ENCODE results near the gene DQX1. TPM values are rescaled to one million over a fixed set of nuclear protein-coding genes. Genes with fewer than 3 reads are reported as not detected.
"Not testable (repeated sequence)": the region's sequence is repeated elsewhere in the genome, so short reads cannot be mapped to it uniquely, and the experiment has no call there.

Gene DQX1, protein sequence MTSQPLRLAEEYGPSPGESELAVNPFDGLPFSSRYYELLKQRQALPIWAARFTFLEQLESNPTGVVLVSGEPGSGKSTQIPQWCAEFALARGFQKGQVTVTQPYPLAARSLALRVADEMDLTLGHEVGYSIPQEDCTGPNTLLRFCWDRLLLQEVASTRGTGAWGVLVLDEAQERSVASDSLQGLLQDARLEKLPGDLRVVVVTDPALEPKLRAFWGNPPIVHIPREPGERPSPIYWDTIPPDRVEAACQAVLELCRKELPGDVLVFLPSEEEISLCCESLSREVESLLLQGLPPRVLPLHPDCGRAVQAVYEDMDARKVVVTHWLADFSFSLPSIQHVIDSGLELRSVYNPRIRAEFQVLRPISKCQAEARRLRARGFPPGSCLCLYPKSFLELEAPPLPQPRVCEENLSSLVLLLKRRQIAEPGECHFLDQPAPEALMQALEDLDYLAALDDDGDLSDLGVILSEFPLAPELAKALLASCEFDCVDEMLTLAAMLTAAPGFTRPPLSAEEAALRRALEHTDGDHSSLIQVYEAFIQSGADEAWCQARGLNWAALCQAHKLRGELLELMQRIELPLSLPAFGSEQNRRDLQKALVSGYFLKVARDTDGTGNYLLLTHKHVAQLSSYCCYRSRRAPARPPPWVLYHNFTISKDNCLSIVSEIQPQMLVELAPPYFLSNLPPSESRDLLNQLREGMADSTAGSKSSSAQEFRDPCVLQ
- polyA plus RNA-seq (ENCODE audit: insufficient read length in 4 of 4) = under 1 TPM; 0.19 to 0.56 (median 0.53) TPM

DNA sequence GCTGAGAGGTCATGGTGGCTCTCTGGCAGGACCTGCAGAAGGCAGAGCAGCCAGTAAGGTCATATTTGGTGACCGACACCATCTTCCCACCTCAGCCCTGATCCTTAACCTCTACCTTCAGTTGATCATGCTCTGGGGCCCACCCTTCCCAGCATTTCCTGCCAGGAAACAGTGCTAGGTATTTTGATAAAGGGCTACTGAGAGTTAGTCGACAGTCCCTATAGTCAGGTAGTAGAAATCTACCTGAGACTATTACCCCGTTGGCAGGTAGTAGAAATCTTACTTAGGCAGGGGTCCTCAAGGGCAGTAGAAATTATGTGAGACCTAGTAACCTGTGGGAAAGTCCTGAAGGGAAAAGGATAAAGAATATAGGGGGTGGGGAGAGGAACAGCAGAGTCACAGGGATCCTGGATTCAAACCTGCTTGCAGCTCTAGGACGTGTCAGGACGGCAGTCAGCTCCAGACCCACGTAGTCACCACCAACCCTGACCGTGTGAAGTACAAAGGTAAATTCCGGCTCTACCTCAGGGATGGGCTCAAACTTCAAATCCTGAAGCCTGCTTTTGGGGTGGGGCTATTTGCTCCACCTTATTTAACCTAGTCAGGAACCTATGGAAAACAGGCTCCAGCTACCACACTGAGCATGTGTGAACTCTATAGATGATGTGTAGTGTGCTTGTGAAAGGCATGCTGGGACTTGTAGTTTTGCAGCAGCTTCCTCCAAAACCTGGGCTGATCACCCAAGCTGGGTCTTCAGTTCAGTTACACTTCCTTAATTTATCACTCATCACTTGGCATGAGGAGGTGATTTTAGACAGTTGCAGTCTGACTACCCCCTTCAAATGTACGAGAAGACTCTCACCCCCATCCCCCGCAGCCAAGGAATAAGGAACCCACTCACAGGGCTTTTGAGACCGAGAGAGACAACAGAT is at the start of gene DQX1:
Gene DQX1 (minus strand): TSS at position 515 of the 932 bp plus-strand sequence. CDS start 502 bp downstream, at position 13.
- no peak for DNase-seq (ENCODE audit: low read depth in 4 of 4, low spot score in 3 of 4)

DNA sequence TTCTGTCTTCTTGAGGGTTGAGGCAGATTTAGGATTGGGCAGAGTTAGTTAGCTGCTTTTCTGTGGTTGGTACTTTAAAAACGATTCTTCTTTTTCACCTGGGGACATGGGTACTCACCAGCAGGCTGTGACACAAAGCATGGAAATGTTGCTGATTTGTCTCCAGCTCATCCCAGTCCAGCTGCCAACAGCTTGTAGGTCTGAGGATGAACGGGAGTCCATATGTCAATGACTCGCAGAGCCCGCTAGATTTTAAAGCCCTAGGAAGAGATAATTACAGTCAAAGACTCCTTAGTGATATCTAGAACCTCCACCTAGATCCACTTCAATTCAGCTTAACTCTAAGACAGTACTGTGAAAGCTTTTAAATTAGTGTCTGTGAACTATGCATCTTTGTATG is 49.3 kb upstream of the DQX1 start:
- no peak for DNase-seq (ENCODE audit: low read depth in 4 of 4, low spot score in 3 of 4)

DNA sequence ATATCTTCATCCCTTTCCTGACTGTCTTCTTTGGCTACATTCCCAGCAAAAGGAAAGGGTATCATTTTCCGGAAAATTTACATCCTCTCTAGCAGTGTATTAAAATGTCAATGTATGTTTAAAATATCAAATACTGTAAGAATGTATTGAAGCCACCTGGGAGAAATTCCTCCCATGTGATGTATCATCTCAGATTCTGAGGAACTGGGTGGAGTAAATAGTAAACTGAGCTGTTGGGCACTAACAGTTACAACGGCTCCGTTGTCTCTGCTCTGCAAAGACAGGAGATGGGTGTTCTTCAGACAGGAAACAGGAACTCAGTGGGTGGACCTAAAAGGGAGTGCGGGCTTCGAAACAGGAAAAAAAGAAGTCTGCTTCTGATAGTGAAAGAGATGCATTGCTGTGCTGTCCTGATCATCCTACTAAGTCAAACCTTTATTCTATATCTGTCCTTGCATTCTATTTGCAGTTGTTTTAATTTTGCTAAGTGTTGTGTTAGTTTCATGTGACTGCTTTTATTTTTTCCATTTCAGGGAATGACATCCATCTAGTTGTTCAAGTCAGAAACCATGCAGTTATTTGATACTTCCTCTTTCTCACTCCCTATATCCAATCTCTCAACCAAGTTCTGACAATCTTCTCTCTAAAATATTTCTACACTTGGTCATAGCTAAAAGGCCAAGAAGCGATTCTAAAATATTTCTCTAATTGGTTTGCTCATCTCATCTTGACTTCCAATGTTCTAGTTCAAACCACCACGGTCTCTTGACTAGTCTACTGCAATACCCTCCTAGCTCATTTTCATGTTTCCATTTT is 47.9 kb upstream of the DQX1 start:
- no peak for DNase-seq (ENCODE audit: low read depth in 4 of 4, low spot score in 3 of 4)

DNA sequence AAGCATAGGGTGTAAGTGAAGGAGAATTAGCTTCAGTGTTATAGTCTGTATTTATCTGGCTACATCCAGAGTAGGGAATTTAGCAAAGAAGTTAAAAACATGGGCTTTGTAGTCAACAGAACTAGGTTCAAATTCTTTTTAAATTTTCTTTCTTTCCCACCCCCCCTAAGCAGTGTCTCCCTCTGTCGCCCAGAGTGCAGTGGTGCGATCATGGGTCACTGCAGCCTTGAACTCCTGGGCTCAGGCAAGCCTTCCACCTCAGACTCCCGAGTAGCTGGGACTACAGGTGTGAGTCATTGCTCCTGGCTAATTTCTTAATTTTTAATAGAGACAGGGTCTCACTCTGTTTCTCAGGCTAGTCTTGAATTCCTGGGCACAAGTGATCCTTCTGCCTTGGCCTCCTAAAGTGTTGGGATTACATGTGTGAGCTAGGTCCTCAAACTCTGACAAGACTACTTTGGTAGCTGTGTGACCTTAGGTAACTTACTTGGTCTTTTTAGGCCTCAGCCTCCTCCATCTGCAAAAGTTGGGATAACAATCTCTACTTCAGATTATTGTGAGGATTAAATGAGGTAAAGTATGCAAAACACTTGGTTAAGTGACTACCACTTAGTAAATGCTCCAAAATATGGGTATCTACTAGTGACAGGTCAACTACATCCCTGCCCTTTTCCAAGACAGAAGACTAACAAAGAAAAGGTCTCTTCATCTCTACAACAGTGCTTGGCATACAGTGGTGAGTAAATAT is 46.3 kb upstream of the DQX1 start:
- DNase-seq (ENCODE audit: low read depth in 4 of 4, low spot score in 3 of 4) = no peak

DNA sequence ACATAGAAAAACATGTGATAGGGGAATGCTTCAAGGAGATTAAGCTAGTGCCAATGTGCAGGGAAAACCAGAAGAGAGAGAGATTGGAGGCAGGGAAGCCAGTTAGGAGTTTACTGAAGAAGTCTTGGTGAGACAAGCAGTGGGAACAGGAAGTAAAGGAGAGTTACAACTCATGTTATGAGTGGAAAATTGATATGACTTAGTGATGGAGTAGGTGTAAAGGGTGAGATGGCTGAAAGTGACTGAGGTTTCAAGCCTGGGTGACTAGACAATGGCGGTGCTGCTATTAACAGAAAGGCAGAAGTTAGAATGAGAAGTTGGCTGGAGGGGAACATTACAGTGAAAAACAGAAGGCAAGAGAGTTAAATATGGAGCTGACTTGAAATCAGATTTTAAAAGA is 45.0 kb upstream of the DQX1 start:
- DNase-seq (ENCODE audit: low read depth in 4 of 4, low spot score in 3 of 4) = no peak

DNA sequence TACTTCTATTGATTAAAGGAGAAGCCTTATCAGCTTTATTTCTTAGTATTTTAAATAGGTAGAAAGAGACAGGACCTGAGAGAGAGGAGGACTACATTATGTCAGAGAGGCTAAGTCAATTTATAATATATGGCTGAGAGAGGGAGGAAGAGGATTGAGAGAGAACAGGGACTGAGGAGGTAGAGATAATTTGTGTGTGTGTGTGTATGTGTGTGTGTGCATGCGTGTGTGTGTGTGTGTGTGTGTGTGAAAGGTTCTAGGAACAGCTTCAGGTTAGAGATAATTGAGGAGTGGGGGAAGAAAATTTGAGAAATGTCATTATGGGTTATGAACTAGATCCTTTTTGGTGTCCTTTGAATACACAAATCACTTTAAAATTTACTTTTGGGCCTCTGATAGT is 43.7 kb upstream of the DQX1 start:
- no peak for DNase-seq (ENCODE audit: low read depth in 4 of 4, low spot score in 3 of 4)

DNA sequence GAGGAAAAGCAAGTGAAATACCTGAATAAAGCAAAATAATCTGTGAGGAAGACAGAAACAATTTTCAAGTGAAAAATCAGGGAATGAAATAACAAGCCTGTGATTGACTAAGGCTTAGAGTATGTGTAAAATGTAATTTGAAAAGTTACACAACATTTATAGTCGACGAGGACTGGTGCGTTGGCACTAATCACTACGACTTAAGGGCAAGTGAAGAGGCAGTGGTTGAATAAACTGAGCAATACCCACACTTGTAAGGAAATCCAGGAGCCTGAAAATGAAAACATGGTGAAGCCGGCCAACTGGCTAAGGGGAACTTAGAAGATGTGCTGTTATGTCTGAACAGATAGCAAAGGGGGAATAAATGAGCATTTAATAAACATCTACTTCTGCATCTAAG is 41.9 kb upstream of the DQX1 start:
- DNase-seq (ENCODE audit: low read depth in 4 of 4, low spot score in 3 of 4) = no peak

DNA sequence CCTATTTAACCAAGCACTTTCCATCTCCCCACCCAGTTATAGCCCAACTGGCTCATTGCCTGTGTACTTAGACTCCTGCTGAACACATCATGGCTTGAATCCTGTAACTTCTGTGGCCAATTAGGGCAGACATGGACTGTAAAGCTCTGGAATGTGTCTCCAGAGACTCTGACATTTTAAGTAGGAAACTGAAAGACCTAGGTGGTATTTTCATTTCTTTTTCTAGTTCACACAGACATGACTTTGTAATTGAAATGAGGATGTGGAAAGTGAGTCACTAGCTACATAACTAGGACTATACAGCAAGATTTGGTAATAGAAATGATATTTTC is 40.7 kb upstream of the DQX1 start:
- DNase-seq (ENCODE audit: low read depth in 4 of 4, low spot score in 3 of 4) = no peak

DNA sequence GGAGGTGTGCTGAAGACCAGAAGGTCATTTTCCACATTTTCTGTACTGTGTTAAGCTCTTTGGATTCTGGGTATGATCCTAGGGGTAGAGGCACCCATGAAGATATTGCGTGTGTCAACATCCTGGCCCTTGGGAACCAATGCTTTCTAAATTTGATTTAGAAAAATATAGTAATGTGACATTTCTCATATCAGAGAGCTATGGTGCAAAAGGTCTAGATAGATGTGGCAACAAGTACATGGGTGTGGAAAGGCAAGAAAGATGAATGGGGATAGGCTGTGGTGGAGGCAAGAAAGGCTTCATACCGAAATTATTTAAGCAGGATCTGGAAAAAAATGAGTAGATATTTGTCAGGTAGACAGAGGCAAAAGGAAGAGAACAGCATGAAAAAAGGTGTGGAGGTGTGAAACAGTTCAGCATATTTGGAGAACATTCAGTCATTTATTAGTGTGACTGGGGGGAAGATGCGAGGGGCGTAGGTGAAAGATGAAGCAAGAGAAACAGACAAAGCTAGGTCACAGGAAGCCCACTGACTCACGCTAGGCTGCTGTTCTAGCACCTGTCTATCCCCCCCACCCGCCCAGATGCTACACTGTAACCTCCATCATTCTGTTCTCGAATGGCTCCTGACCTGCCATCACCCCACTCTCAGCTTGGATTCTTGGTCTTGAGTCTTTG is 40.2 kb upstream of the DQX1 start:
- DNase-seq (ENCODE audit: low read depth in 4 of 4, low spot score in 3 of 4) = no peak

DNA sequence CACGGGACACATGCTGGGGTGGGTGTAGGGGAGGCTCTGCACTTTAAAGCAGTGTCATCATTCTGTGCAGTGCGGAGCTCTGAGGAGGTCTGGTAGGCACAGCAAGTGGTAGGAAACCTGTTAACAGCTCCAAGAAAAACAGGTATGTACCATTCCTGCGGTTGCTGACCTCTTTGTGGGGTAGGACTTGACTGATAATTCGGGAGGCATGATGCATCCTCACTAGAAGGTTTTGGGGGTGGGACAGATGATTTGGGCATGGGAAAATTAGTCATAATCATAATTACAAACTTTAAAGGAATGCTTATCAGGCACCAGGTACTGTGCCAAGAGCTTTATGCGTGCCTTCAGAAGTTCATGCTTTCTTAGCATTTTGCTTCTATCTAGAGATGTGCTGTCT is 38.2 kb upstream of the DQX1 start:
- no peak for DNase-seq (ENCODE audit: low read depth in 4 of 4, low spot score in 3 of 4)

DNA sequence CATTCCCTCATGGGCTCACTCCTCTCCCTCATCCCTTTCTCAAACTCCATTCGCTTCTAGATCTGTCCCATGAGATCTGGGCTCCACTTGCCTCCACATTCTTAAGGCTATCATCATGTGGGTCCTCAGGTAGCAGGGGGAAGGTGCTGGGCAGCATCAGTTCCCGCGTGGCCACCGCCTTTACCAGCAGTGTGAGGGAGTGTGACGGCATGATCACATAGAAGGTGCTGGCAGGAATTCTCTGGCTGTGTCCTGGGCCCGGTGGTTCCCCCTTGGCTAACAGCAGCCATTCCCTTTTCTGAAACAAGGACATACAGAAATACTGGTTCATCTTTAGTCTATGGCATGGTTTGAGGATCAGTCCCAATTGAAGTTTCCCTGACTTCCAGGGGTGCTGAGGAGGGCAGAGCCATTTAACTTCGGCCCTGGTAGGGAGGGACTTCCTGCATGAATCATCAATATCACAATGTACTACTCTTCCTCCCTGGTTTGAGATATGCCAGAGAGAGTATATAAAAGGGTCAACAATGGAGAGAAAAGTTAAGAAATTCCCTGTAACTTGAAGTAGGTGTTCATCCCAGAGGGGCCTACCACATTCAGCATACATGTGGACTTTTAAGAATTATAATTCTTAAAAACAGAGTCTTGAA is 36.2 kb upstream of the DQX1 start:
- no peak for DNase-seq (ENCODE audit: low read depth in 4 of 4, low spot score in 3 of 4)

DNA sequence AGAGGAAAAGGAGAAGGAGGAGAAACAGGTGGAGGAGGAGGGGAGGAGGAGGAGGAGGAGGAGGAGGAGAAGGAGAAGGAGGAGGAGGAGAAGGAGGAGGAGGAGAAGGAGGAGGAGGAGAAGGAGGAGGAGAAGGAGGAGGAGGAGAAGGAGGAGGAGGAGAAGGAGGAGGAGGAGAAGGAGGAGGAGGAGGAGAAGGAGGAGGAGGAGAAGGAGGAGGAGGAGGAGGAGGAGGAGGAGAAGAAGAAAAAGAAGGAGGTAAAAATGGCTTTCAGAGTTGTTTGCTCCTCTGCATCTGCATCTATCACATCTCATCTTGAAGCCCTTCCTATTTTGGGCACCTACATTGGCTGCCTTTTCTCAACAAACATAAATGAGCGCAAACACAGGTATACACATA is 35.0 kb upstream of the DQX1 start:
- DNase-seq (ENCODE audit: low read depth in 4 of 4, low spot score in 3 of 4) = not testable (repeated sequence)

DNA sequence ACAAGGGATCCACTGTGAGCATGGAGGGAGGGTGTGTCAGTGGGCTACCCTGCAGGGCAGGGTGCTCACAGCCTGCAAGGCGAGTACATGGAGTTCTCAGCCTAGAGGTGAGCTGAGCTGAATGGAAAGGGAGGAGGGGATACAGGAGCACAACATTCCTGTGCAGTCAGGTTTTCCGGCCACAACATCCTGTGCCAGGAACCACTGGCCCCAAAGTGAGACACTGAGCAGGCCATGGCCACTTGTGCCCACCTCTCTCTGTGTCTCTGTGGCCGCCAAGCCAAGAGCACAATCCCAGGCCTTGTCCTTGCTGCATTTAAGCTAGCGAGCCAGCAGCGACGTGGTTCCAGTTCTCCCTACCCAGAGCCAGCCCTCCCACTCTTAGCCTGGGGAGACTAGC is 34.6 kb upstream of the DQX1 start:
- no peak for DNase-seq (ENCODE audit: low read depth in 4 of 4, low spot score in 3 of 4)

DNA sequence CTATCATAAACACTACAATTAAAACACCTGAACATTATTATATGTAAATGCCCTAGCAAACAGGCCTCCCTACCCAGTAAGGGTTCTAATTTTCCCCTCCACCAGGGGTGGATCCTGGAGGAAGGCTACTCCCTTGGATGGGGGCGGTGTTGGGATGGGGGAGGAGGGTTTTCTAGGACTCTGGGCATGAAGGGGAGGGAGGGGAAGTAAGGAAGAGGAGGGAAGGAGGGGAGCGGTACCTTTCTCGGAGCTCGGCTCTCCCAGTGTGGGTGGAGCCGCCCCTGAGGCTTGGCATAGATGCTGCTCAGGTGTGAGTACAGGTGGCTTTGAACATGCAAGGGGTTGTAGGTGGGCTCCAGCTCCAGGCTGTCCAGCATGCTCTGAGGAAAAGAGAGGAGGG is 33.9 kb upstream of the DQX1 start:
- no peak for DNase-seq (ENCODE audit: low read depth in 4 of 4, low spot score in 3 of 4)

DNA sequence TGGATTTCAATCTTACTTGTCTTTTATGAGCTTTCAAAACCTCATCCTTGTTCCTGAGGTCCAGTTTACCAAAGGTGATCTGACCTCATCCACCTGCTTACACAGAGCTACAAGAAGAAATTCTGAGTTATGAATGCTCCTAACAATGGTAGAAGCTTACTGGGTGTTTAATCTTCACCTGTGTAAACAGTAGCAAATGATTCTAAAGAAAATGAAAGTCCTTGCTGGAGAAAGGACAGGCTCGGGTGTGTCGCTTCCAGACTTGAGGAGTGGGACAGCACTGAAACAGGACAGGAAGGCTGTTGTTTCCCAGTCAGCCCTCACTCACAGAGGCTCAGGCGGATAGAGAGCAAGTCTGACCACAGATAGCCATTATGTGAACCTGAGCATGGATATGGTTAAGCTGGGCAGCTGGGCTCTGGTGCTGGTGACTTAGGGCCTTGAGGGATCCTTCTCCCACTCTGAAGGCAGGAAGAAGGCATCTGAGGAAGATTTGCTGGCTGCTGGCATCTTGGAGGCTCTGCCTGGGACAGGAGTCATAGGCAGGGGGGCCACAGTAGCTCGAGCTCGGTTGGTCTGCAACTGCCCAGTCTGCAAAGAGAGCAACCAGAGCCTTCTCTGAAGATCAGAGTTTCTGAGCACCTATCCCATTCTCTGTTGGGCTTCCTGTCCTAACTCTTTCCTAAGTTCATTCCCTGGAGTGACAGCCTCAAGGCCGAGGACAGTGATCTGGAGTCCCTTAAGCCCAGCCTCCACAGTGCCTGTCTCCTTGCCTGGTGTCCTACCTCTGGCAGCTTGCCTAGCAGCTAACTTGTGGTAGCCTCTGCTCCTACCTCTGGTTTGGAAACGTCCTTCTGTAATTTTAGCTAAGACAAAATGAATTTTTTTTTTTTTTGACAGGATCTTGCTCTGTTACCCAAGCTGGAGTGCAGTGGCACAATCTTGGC is 32.5 kb upstream of the DQX1 start:
- DNase-seq (ENCODE audit: low read depth in 4 of 4, low spot score in 3 of 4) = no peak

DNA sequence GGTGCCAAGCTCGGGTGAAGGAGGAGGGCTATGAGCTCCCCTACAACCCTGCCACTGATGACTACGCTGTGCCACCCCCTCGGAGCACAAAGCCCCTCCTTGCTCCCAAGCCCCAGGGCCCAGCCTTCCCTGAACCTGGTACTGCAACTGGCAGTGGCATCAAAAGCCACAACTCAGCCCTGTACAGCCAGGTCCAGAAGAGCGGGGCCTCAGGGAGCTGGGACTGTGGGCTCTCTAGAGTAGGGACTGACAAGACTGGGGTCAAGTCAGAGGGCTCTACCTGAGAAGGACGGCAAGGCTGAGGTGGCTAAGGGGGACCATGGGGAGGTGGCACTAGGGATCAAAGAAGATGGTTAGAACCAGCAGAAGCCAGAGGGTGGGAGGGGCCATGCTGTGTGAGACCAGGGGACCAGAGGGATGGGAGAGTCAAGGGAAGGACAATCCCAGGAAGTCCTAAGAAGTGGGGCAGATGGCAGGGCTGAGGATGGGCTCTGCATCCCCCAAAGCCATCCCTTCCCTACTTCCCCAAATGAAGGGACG is 30.9 kb upstream of the DQX1 start:
- DNase-seq (ENCODE audit: low read depth in 4 of 4, low spot score in 3 of 4) = no peak

DNA sequence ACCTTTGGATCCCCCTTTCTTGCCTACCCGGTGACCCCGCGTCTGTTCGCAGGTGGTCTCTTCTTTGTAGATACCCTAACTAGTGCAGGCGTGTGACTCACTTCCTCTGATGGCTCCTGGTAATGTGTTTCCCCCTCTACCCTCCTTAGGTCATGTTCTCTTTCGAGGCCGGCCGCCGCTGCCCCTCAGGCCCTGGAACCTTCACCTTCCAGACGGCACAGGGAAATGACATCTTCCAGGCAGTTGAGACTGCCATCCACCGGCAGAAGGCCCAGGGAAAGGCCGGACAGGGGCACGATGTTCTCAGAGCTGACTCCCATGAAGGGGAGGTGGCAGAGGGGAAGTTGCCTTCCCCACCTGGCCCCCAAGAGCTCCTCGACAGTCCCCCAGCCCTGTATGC is 30.1 kb upstream of the DQX1 start:
- no peak for DNase-seq (ENCODE audit: low read depth in 4 of 4, low spot score in 3 of 4)

Measured in right renal pelvis (tissue), 4 donors.